Prostate gland (tissue), 1 donor: ENCODE measurements around the gene FBXL17.

Experiments
- POLR2A ChIP-seq: fragments of 450-650 bp; IDR thresholded peaks from one replicate; pipeline ENCODE4 v1.6.1; 2016; ENCODE audit warnings: antibody characterized with exemption, mild to moderate bottlenecking
- POLR2AphosphoS5 ChIP-seq: sonication (generic); formaldehyde crosslinking; IDR thresholded peaks from one replicate; pipeline ENCODE4 v1.6.1; 2017; ENCODE audit warnings: antibody characterized with exemption

DNA sequence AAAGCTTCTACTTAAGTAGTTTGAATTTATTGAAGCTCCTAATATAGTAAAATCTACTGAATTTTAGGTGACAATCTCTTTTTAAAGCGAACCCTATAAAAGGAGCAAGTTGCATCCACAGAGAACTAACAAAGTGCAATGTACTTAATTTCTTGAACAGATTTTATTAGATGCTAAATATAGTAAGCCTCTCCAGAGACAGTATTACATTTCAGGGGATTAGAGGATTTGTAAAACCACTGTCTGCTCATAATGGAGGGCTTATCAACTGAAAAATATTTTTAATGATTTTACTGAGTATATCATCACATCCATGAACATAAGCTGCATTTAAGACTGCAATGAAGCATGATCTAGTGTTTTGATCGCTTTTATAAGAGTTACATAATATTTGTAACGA lies 481.2 kb downstream of the FBXL17 start:
- no peak for TF ChIP-seq POLR2A
- TF ChIP-seq POLR2AphosphoS5, result no peak
